Fibroblast of lung (primary cell): ENCODE results near the gene RAET1E. TPM values are rescaled to one million over a fixed set of nuclear protein-coding genes. Genes with fewer than 3 reads are reported as not detected.
A peak's percentile ranks its signal among the peaks of the same experiment; 100 is the strongest.
"Not testable (repeated sequence)": the region's sequence is repeated elsewhere in the genome, so short reads cannot be mapped to it uniquely, and the experiment has no call there.

Experiments
- DNase-seq, 2 donors: peaks; one replicate each; pipeline versions ENCODE4 v3.0.0 to v3.0.0-alpha.2; 2010; ENCODE audit warnings: low read depth in 2 of 2
- H2AFZ ChIP-seq: 2 replicates; pipeline ENCODE4 v1.5.1; 2012; ENCODE audit warnings: low read length, control low read depth, inconsistent platforms
- H3K27ac ChIP-seq: 2 replicates; pipeline ENCODE4 v1.5.1; 2011; ENCODE audit warnings: low read length, control low read depth; ENCODE audit not compliant: insufficient read depth
- H3K27me3 ChIP-seq: 2 replicates; pipeline ENCODE4 v1.5.1; 2011; ENCODE audit warnings: mild to moderate bottlenecking, low read length; ENCODE audit not compliant: control insufficient read depth, insufficient read depth
- H3K36me3 ChIP-seq: 2 replicates; pipeline ENCODE4 v1.5.1; 2011; ENCODE audit warnings: low read length; ENCODE audit not compliant: control insufficient read depth, insufficient read depth
- H3K4me1 ChIP-seq: 2 replicates; pipeline ENCODE4 v1.5.1; 2011; ENCODE audit warnings: low read length; ENCODE audit not compliant: control insufficient read depth, insufficient read depth; ENCODE audit errors: extremely low read depth
- H3K4me2 ChIP-seq: 2 replicates; pipeline ENCODE4 v1.5.1; 2011; ENCODE audit warnings: low read length, control low read depth; ENCODE audit not compliant: insufficient read depth; ENCODE audit errors: extremely low read depth
- H3K4me3 ChIP-seq, 4 experiments: fragments of 200-600 bp in 1 of 4; sonication (generic) in 1 of 4; replicated peaks in 1 of 4; 2 replicates each; pipeline ENCODE4 v1.5.1; 2011 to 2016; ENCODE audit warnings: low read length in 4 of 4, low read depth in 3 of 4, mild to moderate bottlenecking in 3 of 4, control low read depth in 2 of 4, inconsistent platforms in 1 of 4, mixed read lengths in 1 of 4; ENCODE audit not compliant: insufficient read depth in 1 of 4; ENCODE audit errors: control extremely low read depth in 1 of 4
- H3K79me2 ChIP-seq: 2 replicates; pipeline ENCODE4 v1.5.1; 2012; ENCODE audit warnings: mild to moderate bottlenecking, low read length, inconsistent platforms; ENCODE audit not compliant: control insufficient read depth, insufficient read depth
- H3K9ac ChIP-seq: 2 replicates; pipeline ENCODE4 v1.5.1; 2011; ENCODE audit warnings: mild to moderate bottlenecking, low read length, control low read depth; ENCODE audit not compliant: insufficient read depth
- H3K9me3 ChIP-seq: 2 replicates; pipeline ENCODE4 v1.5.1; 2012; ENCODE audit warnings: low read depth, low read length; ENCODE audit not compliant: control insufficient read depth, insufficient read depth
- H4K20me1 ChIP-seq: 2 replicates; pipeline ENCODE4 v1.5.1; 2011; ENCODE audit warnings: low read length; ENCODE audit not compliant: control insufficient read depth, insufficient read depth; ENCODE audit errors: extremely low read depth
- CTCF ChIP-seq, 2 donors: IDR thresholded peaks in 1 of 2; conservative IDR thresholded peaks in 1 of 2; 1 replicate in 1 of 2; 2 replicates in 1 of 2; pipeline ENCODE4 v1.5.1; 2011 to 2012; ENCODE audit warnings: low read length in 2 of 2, control low read depth in 1 of 2, inconsistent platforms in 1 of 2, low read depth in 1 of 2, mild to moderate bottlenecking in 1 of 2
- EZH2 ChIP-seq: IDR thresholded peaks from 2 replicates; pipeline ENCODE4 v1.5.1; 2012; ENCODE audit warnings: low read length, control low read depth, mild to moderate bottlenecking; ENCODE audit errors: missing control alignments
- polyA plus RNA-seq, 2 donors: library from polyadenylated mRNA; depleted of rRNA in 1 of 2; stranded (reverse) in 1 of 2; unstranded in 1 of 2; fragments of >200 nt; gene quantifications; 2 replicates each; pipeline ENCODE4 v1.2.1, GENCODE V29; 2011 to 2012; ENCODE audit warnings: missing spikeins in 1 of 2
- total RNA-seq: library from RNA; depleted of rRNA; stranded (reverse); fragments of >200 nt; gene quantifications from 2 replicates; pipeline ENCODE4 v1.2.1, GENCODE V29; 2014

RAET1E gene
- total and polyA plus RNA-seq, 2 donors (not counting 1 experiment from before 2014, with no cell fraction given): 0.12 to 1.5 TPM

DNA sequence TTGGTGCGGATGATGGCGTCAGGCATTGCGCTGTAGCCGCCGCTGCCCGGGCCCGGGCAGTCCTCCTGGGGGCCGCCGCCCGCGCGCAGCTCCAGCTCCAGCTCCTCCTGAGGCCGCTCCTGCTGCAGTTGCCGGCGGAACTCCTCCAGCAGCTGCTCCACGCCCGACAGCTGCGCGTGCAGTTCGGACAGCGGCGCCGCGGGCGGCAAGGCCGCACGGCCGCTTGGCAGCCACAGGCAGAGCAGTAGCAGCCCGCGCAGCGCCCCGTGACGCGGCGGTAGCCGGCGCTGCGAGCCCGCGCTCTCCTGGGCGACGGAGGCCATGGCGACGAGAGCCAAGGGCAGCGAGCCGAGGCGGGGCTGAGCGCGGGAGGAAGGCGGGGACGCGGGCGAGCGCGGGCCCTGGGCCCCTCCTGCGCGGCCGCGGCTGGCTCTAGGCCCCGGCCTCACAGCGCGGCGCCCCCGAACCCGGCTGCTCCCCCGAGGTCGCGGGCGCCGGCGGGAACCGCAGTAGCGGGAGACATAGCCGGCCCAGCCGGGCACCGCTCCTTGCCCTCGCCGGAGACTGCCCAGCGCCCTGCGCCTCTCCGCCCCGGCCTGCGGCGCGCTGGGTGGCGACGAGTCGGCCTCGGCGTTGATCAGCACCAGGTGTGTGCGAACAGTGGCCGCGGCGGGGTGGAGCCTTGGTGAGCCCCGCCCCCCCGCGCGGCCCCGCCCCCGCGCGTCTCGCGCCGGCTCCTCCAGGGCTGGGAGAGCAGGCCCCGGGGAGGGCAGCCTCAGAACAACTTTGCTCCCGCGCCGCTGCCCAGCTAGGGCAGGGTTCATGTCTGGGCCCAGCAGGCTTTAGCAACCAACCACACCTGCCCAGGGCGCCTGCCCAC is 34.0 kb downstream of the RAET1E start, which contains the start of gene LRP11:
TSS of gene LRP11 (minus strand) at position 662 of the 880 bp plus-strand sequence. CDS start at position 323, 339 bp downstream.
- TF ChIP-seq CTCF (conservative IDR thresholded peaks at IDR 0.05 in 1 of 2, IDR thresholded peaks at IDR 0.05 in 1 of 2; ENCODE audit: low read depth in 1 of 2, low read length in 2 of 2): no peak
- TF ChIP-seq EZH2: no peak
- peaks cover 25% of the 10 kb centered on the region for H3K79me2 ChIP-seq
- DNase-seq: peak; percentile 76 to 79
- H3K27ac ChIP-seq: peak within 1 kb of the TSS; percentile 73
- H4K20me1 ChIP-seq: no peaks in the 10 kb centered on the region
- peak within 1 kb of the TSS; percentile 88 for H3K4me2 ChIP-seq
- peaks cover 16% of the 10 kb centered on the region for H3K4me1 ChIP-seq
- no peaks in the 10 kb centered on the region for H3K36me3 ChIP-seq
- peak within 1 kb of the TSS; percentile 49 to 93 (median 78) for H3K4me3 ChIP-seq
- peak within 1 kb of the TSS; percentile 76 for H2AFZ ChIP-seq
- H3K27me3 ChIP-seq: no peaks in the 10 kb centered on the region
- H3K9me3 ChIP-seq: no peaks in the 10 kb centered on the region
- peak within 1 kb of the TSS; percentile 83 for H3K9ac ChIP-seq

- H4K20me1 ChIP-seq: no peaks in the 10 kb centered on the region
- no peaks in the 10 kb centered on the region for H3K27me3 ChIP-seq
- peak overlapping the region; percentile 83 for H3K9ac ChIP-seq
- no peaks in the 10 kb centered on the region for H3K36me3 ChIP-seq
- peak; percentile 59 to 69 for DNase-seq
- TF ChIP-seq CTCF (conservative IDR thresholded peaks at IDR 0.05 in 1 of 2, IDR thresholded peaks at IDR 0.05 in 1 of 2; ENCODE audit: low read depth in 1 of 2, low read length in 2 of 2): no peak
- TF ChIP-seq EZH2: no peak
- peak overlapping the region; percentile 49 to 93 (median 78) for H3K4me3 ChIP-seq
- peaks cover 17% of the 10 kb centered on the region for H3K4me1 ChIP-seq
- no peaks in the 10 kb centered on the region for H3K9me3 ChIP-seq
- peak overlapping the region; percentile 33 for H2AFZ ChIP-seq
- H3K79me2 ChIP-seq: peaks cover 33% of the 10 kb centered on the region
- H3K27ac ChIP-seq: peak overlapping the region; percentile 73
- peak overlapping the region; percentile 66 for H3K4me2 ChIP-seq
These were observed 34.8 kb downstream of the RAET1E start for GRCh38 chr6:149862922-149863697.

DNA sequence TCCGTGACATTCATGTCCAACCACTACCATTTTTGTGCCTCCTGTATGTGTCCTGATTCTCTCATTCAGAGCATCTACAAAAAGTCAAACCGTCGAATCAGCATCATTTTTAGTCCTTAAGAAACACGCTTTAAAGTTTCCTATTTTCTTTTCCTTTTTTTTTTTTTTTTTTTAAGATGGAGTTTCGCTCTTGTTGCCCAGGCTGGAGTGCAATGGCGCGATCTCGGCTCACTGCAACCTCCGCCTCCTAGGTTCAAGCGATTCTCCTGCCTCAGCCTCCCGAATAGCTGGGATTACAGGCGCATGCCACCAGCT is 35.5 kb downstream of the RAET1E start:
- DNase-seq, H3K27me3 ChIP-seq, H3K9ac ChIP-seq, H3K36me3 ChIP-seq, H4K20me1 ChIP-seq, H2AFZ ChIP-seq, H3K9me3 ChIP-seq: not testable (repeated sequence)
- H3K4me2 ChIP-seq: peak overlapping the region; percentile 72
- H3K27ac ChIP-seq: peak overlapping the region; percentile 73
- H3K4me3 ChIP-seq: peak overlapping the region; percentile 49 to 93 (median 78)
- H3K4me1 ChIP-seq: peaks cover 17% of the 10 kb centered on the region
- peaks cover 40% of the 10 kb centered on the region for H3K79me2 ChIP-seq
